ENCODE measurements around the gene NXN. TPM values are rescaled to one million over a fixed set of nuclear protein-coding genes. Genes with fewer than 3 reads are reported as not detected.
A peak's percentile ranks its signal among the peaks of the same experiment; 100 is the strongest.

Gene NXN
- total RNA-seq, 2 donors from 2014 or later, result 15.6 to 17.5 TPM

DNA sequence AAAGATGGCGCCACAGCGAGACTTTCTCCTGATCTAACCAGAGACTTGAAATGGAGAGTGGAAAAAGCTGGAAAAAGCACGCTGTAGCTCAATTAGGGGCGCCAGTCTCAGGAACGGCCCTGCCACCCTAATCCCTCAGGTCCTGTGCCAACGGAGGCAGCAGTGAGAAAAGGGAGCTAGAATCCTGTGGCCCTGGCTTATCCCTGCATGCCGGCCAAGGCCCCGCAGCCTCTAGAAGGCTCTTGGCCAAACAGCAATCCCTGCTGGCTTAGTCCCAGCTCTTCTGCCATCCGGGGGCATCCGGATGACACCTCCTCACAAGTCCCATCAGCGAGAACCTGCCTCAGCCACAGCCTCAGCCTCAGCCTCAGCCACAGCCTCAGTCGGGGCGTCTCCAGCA lies 127.7 kb downstream of the NXN start:
- H3K4me3 ChIP-seq, result no peak overlapping the region
- peaks cover 0 to 35% of the 10 kb centered on the region in 2 donors for H3K4me1 ChIP-seq
- DNase-seq (ENCODE audit: low spot score), result no peak
- no peaks in the 10 kb centered on the region for H3K9me3 ChIP-seq
- H3K36me3 ChIP-seq, result no peaks in the 10 kb centered on the region
- H3K27me3 ChIP-seq, result no peaks in the 10 kb centered on the region
- TF ChIP-seq, protein P1, sequence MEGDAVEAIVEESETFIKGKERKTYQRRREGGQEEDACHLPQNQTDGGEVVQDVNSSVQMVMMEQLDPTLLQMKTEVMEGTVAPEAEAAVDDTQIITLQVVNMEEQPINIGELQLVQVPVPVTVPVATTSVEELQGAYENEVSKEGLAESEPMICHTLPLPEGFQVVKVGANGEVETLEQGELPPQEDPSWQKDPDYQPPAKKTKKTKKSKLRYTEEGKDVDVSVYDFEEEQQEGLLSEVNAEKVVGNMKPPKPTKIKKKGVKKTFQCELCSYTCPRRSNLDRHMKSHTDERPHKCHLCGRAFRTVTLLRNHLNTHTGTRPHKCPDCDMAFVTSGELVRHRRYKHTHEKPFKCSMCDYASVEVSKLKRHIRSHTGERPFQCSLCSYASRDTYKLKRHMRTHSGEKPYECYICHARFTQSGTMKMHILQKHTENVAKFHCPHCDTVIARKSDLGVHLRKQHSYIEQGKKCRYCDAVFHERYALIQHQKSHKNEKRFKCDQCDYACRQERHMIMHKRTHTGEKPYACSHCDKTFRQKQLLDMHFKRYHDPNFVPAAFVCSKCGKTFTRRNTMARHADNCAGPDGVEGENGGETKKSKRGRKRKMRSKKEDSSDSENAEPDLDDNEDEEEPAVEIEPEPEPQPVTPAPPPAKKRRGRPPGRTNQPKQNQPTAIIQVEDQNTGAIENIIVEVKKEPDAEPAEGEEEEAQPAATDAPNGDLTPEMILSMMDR (IDR thresholded peaks at IDR 0.05), result no peak
- no peak overlapping the region for H3K27ac ChIP-seq

DNA sequence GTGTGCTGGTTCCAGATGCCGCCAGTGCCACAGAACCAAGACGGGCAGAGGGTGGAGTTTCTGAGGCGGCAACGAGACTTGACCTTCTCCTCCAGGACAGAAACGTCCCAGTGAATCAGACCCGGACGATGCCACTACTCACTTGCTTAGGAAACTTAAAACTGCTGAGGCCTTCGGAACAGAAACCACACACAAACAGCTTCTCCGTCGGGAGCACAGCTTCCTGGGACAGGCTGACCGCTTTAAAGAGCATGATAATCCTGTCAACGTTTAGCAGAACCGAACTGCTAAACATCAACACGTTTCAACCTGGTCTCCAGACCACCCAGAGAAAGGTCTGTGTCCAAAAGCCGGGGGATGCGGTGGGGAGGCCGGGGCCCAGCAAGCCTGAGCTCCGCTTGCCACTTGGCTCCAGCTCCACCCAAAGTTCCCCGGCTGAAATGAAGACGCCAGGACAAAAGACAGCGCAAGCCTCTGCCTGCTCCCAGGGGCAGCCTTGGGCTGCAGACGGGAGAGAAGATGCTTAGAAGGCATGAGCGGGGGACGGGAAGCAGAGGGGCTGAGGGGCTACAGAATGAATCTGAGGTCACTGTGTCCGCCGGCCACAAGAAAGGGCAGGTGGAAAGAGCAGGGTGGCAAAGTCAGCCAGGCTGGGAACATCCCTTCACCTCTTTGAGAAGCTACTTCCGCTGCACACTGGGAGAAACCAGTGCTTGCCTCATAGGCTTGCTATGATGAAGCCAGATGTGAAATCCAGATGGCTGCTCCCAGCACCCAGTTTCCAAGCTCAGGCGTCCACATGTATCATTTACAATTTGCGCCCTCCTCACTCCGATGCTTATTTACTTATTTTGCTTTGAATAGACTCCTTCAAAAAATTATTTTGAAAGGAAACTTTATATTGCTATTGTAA lies 128.5 kb downstream of the NXN start:
- Histone ChIP-seq H3K4me3 (peak overlapping the region in 1 of 2 donors; percentile 26), H3K9me3 (no peaks in the 10 kb centered on the region), H3K4me1 (peaks cover 0 to 42% of the 10 kb centered on the region in 2 donors), H3K27me3 (no peaks in the 10 kb centered on the region), H3K36me3 (no peaks in the 10 kb centered on the region), H3K27ac (peak overlapping the region; percentile 35 to 58)
- TF ChIP-seq, protein P1 (IDR thresholded peaks at IDR 0.05), result no peak
- DNase-seq (ENCODE audit: low spot score), result peak; percentile 62

DNA sequence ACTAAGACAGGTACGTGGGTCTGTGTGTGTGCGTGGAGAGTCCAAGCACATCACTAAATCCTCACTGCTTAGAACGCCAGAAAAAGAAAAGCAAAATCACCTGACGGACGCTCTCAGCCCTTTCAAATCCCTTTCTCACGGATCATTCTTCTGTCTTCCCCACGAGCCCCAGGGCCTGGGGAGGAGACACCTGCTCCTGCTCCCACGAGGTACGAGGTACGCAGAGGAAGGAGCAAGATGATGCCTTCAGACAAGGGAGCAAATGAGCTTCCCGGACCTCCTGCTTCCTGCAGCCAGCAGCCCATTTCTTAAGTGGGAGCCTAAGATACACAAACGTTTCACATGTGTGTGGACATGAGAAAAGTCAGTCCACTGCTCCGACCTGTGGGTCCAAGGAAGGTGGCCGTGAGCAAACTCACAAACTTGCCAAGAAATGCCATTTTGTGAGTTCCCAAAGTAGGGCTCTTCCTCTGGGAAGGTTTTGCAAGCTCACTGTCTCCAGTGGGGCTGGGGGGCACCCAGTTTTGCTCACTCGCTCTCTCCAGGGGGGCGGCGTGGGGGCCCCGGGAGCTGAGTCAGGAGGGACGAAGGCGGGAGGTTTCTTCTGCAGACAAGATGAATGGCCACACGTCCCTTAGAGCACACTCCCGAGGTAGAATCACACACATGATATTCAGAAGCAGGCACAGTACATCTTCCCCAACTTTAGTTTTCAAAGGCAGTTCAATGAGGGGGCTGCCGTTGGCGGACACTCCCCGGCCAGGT lies 129.3 kb downstream of the NXN start:
- H3K27me3 ChIP-seq, result no peaks in the 10 kb centered on the region
- H3K4me1 ChIP-seq, result peaks cover 0 to 42% of the 10 kb centered on the region in 2 donors
- no peaks in the 10 kb centered on the region for H3K36me3 ChIP-seq
- TF ChIP-seq, protein P1 (IDR thresholded peaks at IDR 0.05), result no peak
- DNase-seq (ENCODE audit: low spot score), result no peak
- no peaks in the 10 kb centered on the region for H3K9me3 ChIP-seq
- no peak overlapping the region for H3K4me3 ChIP-seq
- peak overlapping the region; percentile 35 to 58 for H3K27ac ChIP-seq

DNA sequence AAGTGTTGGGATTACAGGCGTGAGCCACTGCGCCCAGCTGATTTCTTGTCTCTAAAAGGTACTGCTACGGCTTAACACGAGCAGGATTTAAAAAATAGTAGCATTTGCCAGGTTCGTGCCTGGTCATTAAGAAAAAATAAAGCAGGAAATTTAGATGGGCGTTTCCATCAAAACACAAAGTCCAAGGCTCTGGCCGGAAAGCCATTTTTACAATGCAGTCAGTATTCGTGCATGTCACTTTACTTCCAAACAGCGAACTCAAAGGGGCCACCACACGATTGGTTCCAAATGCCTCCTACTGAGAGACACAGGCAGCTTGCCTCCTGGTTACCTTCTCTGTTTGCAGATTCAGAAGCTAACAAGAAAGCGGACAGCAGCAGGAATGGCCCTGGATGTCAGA lies 131.2 kb downstream of the NXN start:
- Histone ChIP-seq H3K4me1 (peaks cover 0 to 42% of the 10 kb centered on the region in 2 donors), H3K4me3 (no peak overlapping the region)
- no peak for DNase-seq (ENCODE audit: low spot score)

More for the DNA sequence above, 131.2 kb downstream of the NXN start:
- H3K36me3 ChIP-seq, result no peaks in the 10 kb centered on the region
- peak overlapping the region; percentile 53 to 56 for H3K27ac ChIP-seq
- H3K9me3 ChIP-seq, result no peaks in the 10 kb centered on the region
- no peaks in the 10 kb centered on the region for H3K27me3 ChIP-seq
- TF ChIP-seq, protein P1 (IDR thresholded peaks at IDR 0.05), result no peak
